HG02610 (cell line): Measurements from ENCODE around the gene FOXF1.

Experiments
- ATAC-seq: cut with Tn5 transposase; IDR thresholded peaks from one replicate; pipeline ENCODE4 v1.9.1; 2021; ENCODE audit warnings: mild to moderate bottlenecking, moderate library complexity; ENCODE audit not compliant: unreplicated experiment

FOXF1 gene

GRCh38 chr16:86515777-86516622 lies 5.7 kb downstream of the FOXF1 start:
- ATAC-seq = no peak

GRCh38 chr16:86516623-86517003 lies 6.3 kb downstream of the FOXF1 start:
- no peak for ATAC-seq

- no peak for ATAC-seq
Measured at GRCh38 chr16:86517033-86517432, 6.7 kb downstream of the FOXF1 start.

DNA sequence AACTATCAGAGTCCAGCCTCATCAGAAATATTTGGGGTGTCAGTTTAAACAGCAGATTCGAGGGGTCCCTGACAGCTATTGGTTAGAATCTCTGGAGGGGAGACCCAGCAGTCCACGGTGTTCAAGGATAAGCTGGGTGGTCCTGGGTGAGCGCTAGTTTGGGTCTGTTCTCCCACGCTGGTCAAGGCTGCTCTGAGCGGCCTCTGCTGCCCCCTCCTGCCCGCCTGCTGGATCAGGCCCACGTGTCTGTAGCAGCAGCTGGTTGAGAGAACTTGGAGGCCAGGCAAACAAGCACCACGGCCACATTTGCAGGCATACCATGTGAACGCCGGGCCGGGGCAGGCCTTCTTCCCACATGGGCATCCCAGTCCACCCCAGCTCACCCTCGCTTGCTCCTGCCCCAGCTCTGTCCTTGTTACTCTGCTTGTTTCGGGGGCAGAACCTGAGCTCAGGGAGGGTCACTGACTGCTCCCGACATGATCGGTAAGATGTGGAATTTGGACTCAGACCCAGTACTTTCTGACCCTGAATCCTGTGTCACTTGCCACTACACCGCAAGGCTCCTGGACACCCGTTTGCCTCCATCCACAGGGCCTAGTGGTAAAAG lies 7.4 kb downstream of the FOXF1 start:
- ATAC-seq = no peak

GRCh38 chr16:86519007-86519648 lies 8.8 kb downstream of the FOXF1 start:
- ATAC-seq = no peak

DNA sequence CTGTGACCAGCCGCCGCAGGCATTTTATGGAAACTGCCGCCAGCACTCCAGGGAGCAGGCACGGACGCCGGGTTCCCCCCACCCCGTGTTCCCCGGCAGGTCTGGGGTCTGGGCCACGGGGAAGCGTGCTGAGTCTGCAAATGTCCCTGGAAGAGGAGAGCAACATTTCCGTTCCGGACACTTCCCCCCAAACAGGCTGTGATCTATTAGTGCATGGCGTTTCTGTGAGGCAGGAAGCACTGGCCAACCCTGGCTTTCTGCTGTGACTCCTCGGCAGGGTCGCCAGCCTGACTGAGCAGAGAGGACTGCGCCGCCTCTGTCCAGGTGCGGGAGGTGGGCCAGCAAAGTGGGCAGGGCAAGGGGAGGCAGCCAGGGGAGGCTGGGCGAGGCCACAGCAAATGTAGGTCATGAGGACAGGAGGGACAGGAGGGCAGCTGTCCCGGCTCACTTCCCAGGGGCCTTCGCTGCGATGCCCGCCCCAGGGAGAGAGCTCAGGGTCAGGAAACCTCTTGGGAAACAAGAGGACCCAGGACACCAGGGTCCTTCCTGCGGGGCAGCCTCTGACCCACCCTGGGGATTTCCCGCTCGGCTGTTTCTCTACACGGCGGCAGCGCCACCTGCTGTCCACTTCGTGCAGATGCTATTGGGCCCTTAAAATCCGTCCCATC lies 9.5 kb downstream of the FOXF1 start:
- no peak for ATAC-seq

- ATAC-seq = no peak
Measured at GRCh38 chr16:86520317-86521210, 10.2 kb downstream of the FOXF1 start.

GRCh38 chr16:86521236-86522197 lies 11.2 kb downstream of the FOXF1 start:
- ATAC-seq = no peak

DNA sequence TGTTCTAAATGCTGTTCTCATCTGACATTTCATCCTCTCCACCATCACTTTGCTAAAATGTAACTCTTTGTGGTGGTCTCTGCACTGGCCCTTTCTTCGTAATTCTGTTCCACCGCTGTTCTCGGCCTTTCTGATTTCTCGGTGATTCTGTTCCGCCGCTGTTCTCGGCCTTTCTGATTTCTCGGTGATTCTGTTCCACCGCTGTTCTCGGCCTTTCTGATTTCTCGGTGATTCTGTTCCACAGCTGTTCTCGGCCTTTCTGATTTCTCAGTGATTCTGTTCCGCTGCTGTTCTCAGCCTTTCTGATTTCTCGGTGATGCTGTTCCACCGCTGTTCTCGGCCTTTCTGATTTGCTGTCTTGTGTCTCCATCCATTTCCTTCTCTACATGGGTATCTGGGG lies 12.3 kb downstream of the FOXF1 start:
- no peak for ATAC-seq

DNA sequence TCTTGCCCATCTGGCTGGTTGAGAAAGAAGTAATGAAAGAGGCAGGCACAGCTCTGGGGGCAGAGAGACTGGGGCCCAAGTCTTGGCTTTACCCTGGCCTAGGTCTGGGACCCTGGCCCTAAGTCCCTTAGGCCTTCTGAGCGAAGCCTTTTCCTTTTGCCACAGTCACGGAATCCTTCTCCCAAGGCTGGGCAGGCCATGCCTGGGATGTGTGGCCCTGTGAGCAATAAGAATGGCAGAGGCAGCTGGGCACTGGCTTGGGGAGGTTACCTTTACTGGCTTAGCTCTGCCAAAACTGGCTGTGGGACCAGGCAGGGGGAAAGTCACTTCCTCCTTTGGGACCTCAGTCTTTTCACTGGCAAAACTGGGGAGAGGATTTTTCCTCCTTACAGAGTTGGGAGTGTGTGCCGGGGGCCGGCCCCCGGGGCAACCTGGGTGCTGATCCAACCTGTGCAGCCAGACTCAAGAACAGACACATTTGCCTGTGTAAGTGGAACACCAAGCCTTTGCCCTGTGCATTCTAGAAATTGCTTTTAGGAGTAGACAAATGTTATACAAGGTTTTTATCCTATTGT lies 12.9 kb downstream of the FOXF1 start:
- ATAC-seq = no peak

DNA sequence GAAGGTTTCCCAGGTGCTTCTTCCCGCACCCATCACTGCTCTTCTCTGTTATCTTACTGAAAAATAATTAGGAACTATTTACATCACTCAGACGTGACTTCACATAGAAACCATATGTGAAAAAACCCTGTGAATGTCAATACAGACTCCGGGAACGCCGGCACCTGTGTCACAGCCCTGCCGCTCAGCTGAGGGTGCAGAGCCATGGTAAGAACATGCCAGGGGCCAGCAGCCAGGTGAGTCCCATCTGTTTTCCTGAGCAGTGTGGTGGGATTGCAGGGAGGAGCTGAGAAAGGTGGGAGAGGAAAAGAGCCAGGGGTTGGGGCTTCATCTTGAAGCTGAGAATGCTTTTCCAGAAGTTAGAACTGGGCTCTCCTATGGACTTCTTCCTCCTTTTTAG lies 13.7 kb downstream of the FOXF1 start:
- no peak for ATAC-seq

DNA sequence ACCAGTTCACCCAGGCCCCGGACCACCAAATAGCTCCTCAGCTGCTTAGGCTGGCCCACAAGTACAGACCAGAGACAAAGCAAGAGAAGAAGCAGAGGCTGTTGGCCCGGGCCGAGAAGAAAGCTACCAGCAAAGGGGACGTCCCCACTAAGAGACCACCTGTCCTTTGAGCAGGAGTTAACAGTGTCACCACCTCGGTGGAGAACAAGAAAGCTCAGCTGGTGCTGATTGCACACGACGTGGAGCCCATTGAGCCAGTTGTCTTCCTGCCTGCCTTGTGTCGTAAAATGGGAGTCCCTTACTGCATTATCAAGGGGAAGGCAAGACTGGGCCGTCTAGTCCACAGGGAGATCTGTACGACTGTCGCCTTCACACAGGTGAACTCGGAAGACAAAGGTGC lies 15.4 kb downstream of the FOXF1 start:
- ATAC-seq = no peak

GRCh38 chr16:86527366-86527765 lies 17.0 kb downstream of the FOXF1 start:
- ATAC-seq = no peak

- ATAC-seq = no peak
Measured at GRCh38 chr16:86528061-86528929, 18.0 kb downstream of the FOXF1 start.

- ATAC-seq = no peak
Measured at GRCh38 chr16:86529160-86529559, 18.8 kb downstream of the FOXF1 start.

- no peak for ATAC-seq
Measured at GRCh38 chr16:86530251-86531190, 20.2 kb downstream of the FOXF1 start.

DNA sequence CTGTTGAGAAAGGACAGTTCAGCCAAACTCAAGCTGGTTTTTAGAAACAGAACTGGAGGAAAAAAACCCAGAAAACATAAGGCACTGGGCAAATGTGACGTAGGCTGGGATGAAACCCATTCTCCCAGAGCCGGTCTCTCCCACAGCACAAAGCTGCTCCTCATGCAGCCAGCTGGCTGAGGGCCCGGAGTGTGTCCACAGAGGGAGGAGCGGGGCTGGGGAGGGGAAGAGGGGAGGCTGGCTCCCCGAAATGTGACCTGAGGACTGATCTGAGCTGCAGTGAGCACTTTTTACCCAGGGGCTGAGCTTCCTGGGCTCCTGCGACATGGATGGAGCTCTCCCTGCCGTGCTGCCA lies 20.8 kb downstream of the FOXF1 start:
- no peak for ATAC-seq
